Midbrain (tissue), 1 donor: ENCODE results near the gene OR51V1.
"Not testable (repeated sequence)": the region's sequence is repeated elsewhere in the genome, so short reads cannot be mapped to it uniquely, and the experiment has no call there.

Experiments used
- DNase-seq: peaks from one replicate; lab custom pipeline; 2025; lab: John Stamatoyannopoulos, UW

Gene OR51V1

GRCh38 chr11:5200582-5200981, at the start of gene OR51V1:
Gene OR51V1, minus strand, starts transcription at chr11:5200682. Its CDS starts 0 bp downstream, at chr11:5200682.
- no peak for DNase-seq

- not testable (repeated sequence) for DNase-seq
Measured at GRCh38 chr11:5249807-5250396, 49.4 kb upstream of the OR51V1 start, which contains the start of gene HBG1. Gene HBG1, minus strand, starts transcription at chr11:5249857. Its CDS starts 53 bp downstream, at chr11:5249804.

GRCh38 chr11:5248498-5248897, 48.0 kb upstream of the OR51V1 start:
- DNase-seq, result not testable (repeated sequence)

- no peak for DNase-seq
Measured at GRCh38 chr11:5247472-5248192, 47.1 kb upstream of the OR51V1 start.

GRCh38 chr11:5246772-5247471, 46.4 kb upstream of the OR51V1 start:
- DNase-seq, result no peak

- DNase-seq, result no peak
Measured at GRCh38 chr11:5245155-5245554, 44.7 kb upstream of the OR51V1 start.

- no peak for DNase-seq
Measured at GRCh38 chr11:5243816-5244180, 43.3 kb upstream of the OR51V1 start.

GRCh38 chr11:5242933-5243815, 42.7 kb upstream of the OR51V1 start:
- no peak for DNase-seq

GRCh38 chr11:5242208-5242607, 41.7 kb upstream of the OR51V1 start:
- DNase-seq, result no peak

- DNase-seq, result no peak
Measured at GRCh38 chr11:5241458-5241857, 41.0 kb upstream of the OR51V1 start.

- DNase-seq, result no peak
Measured at GRCh38 chr11:5240458-5240857, 40.0 kb upstream of the OR51V1 start.

GRCh38 chr11:5240056-5240455, 39.6 kb upstream of the OR51V1 start:
- DNase-seq, result no peak

GRCh38 chr11:5239046-5239445, 38.6 kb upstream of the OR51V1 start:
- DNase-seq, result no peak

- no peak for DNase-seq
Measured at GRCh38 chr11:5238486-5238885, 38.0 kb upstream of the OR51V1 start.

- no peak for DNase-seq
Measured at GRCh38 chr11:5237420-5237819, 36.9 kb upstream of the OR51V1 start.

GRCh38 chr11:5235364-5236095, 35.0 kb upstream of the OR51V1 start:
- no peak for DNase-seq

- DNase-seq, result no peak
Measured at GRCh38 chr11:5234381-5234834, 33.9 kb upstream of the OR51V1 start, which contains the start of gene HBD. Gene HBD, minus strand, starts transcription at chr11:5234483. Its CDS starts 50 bp downstream, at chr11:5234433.

- DNase-seq, result no peak
Measured at GRCh38 chr11:5233307-5233706, 32.8 kb upstream of the OR51V1 start.

- no peak for DNase-seq
Measured at GRCh38 chr11:5232821-5233220, 32.3 kb upstream of the OR51V1 start.

GRCh38 chr11:5232176-5232575, 31.7 kb upstream of the OR51V1 start:
- DNase-seq, result no peak

- DNase-seq, result no peak
Measured at GRCh38 chr11:5231111-5231510, 30.6 kb upstream of the OR51V1 start.
